Esophagus squamous epithelium (tissue), 4 donors: Measurements from ENCODE around the gene PKD2L1.

Experiments
- CTCF ChIP-seq, 6 experiments: fragments of 450-650 bp in 4 of 6; fragments of 200-600 bp in 2 of 6; sonication (generic) in 2 of 6; IDR thresholded peaks; one replicate each; pipeline ENCODE4 v1.5.1; 2016 to 2019; ENCODE audit warnings: antibody characterized with exemption in 6 of 6, mild to moderate bottlenecking in 4 of 6, moderate library complexity in 4 of 6
- POLR2A ChIP-seq, 4 donors: fragments of 450-650 bp; IDR thresholded peaks; one replicate each; pipeline ENCODE4 v1.6.1; 2017; ENCODE audit warnings: antibody characterized with exemption in 4 of 4, mild to moderate bottlenecking in 4 of 4, moderate library complexity in 3 of 4

GRCh38 chr10:100333661-100334440 lies 3.8 kb upstream of the PKD2L1 start:
- no peak for TF ChIP-seq CTCF (IDR thresholded peaks at IDR 0.05)
- TF ChIP-seq POLR2A (IDR thresholded peaks at IDR 0.05), result no peak
